ENCODE results near the gene FBXO9. TPM values are rescaled to one million over a fixed set of nuclear protein-coding genes. Genes with fewer than 3 reads are reported as not detected.

FBXO9 gene
- total RNA-seq, 1 experiment from 2014 or later: 68.4 TPM

GRCh38 chr6:53066874-53067706 lies 1.9 kb downstream of the FBXO9 start:
- Histone ChIP-seq H3K23me2 (ENCODE audit: insufficient read length, low read depth, low read length, poor library complexity, severe bottlenecking) (peaks cover 5% of the 10 kb centered on the region), H2BK5ac (ENCODE audit: insufficient read length, low read length) (no peak overlapping the region), H2BK120ac (ENCODE audit: low read depth, low read length, poor library complexity, severe bottlenecking) (no peak overlapping the region), H2BK12ac (ENCODE audit: insufficient read length, low read depth, low read length) (no peak overlapping the region), H3K27ac (ENCODE audit: insufficient read length, low read depth, low read length) (no peak overlapping the region), H4K5ac (ENCODE audit: insufficient read length, low read depth, low read length) (no peak overlapping the region), H3K79me1 (ENCODE audit: insufficient read depth, low read depth, low read length, poor library complexity, severe bottlenecking) (no peaks in the 10 kb centered on the region), H2BK15ac (ENCODE audit: low read depth, low read length) (no peak overlapping the region), H3K14ac (ENCODE audit: insufficient read depth, low read length) (no peak overlapping the region), H3K56ac (ENCODE audit: insufficient read length, low read depth, low read length) (no peak overlapping the region), H3K4me2 (ENCODE audit: insufficient read depth, insufficient read length, low read length) (no peak overlapping the region), H3K4me1 (ENCODE audit: insufficient read depth, low read length) (no peaks in the 10 kb centered on the region), H3K27me3 (ENCODE audit: insufficient read depth, low read length) (no peaks in the 10 kb centered on the region), H3K23ac (ENCODE audit: insufficient read length, low read depth, low read length) (no peak overlapping the region), H3T11ph (ENCODE audit: low read length) (no peak overlapping the region), H4K20me1 (ENCODE audit: control insufficient read depth, insufficient read depth, insufficient read length) (no peaks in the 10 kb centered on the region), H3K4ac (ENCODE audit: low read depth, low read length) (no peak overlapping the region), H4K8ac (replicated peaks; ENCODE audit: insufficient read length, low read depth, low read length) (no peak overlapping the region), H3K18ac (ENCODE audit: insufficient read length, low read depth, low read length) (no peak overlapping the region), H3K79me2 (ENCODE audit: insufficient read depth, low read length) (no peaks in the 10 kb centered on the region; the same call in 1 of the 2 replicates), H2AK5ac (ENCODE audit: insufficient read length, low read length) (no peak overlapping the region), H3K9ac (ENCODE audit: extremely low read depth, insufficient read length, low read length) (no peak overlapping the region), H4K91ac (ENCODE audit: insufficient read length, low read depth, low read length) (no peak overlapping the region), H2AFZ (ENCODE audit: low read length) (no peak overlapping the region), H2BK20ac (ENCODE audit: low read depth, low read length, poor library complexity, severe bottlenecking) (no peak overlapping the region), H3K9me3 (ENCODE audit: control insufficient read depth, low read depth, low read length) (no peaks in the 10 kb centered on the region)
- WGBS (ENCODE audit: extremely low coverage, insufficient read length, low lambda C conversion rate): no CpG with 5 or more reads among the region's 4 CpGs
- Mint-ChIP-seq H3K27me3 (ENCODE audit: low read depth) (no peaks in the 10 kb centered on the region; the same call in 1 of the 2 replicates), H3K27ac (no peak overlapping the region), H3K4me1 (peaks cover 15 to 17% of the 10 kb centered on the region in 2 experiments), H3K9me3 (no peaks in the 10 kb centered on the region), H3K4me3 (peak overlapping the region; percentile 98 to 99; a peak in 3 of 5 replicates), H3K36me3 (ENCODE audit: insufficient read depth in 1 of 3, low read depth in 3 of 3) (peaks cover 1 to 5% (median 4%) of the 10 kb centered on the region in 3 experiments; a peak in 6 of 7 replicates)
- no peak for DNase-seq
- no peak for TF ChIP-seq CTCF (conservative IDR thresholded peaks at IDR 0.05)
